H1 (cell line): Measurements from ENCODE around the gene RANBP2. TPM values are rescaled to one million over a fixed set of nuclear protein-coding genes. Genes with fewer than 3 reads are reported as not detected.

Experiments used
- CTCF ChIA-PET: fragments of 300-600 bp; sonication (Branson Sonifier 250); formaldehyde crosslinking; loops from one replicate; lab custom pipeline; 2021; ENCODE audit not compliant: partially characterized antibody; lab: Charles Lee
- POLR2A ChIA-PET: fragments of 300-600 bp; sonication (Branson Sonifier 250); formaldehyde crosslinking; loops from one replicate; lab custom pipeline; 2021; ENCODE audit warnings: inconsistent platforms; ENCODE audit not compliant: partially characterized antibody; lab: Charles Lee
- DNase-seq, 2 experiments: peaks; one replicate each; pipeline versions ENCODE4 v3.0.0 to v3.0.0-alpha.2; 2010 to 2022; ENCODE audit warnings: low spot score in 2 of 2, low read depth in 1 of 2, mixed read lengths in 1 of 2
- FAIRE-seq: peaks from 2 replicates; lab custom pipeline; 2011; peaks lifted over from hg19 to GRCh38; lab: Jason Lieb, UNC
- H2AFZ ChIP-seq: 2 replicates; pipeline ENCODE4 v1.8.1; 2012; ENCODE audit warnings: low read length, inconsistent platforms
- H2AK5ac ChIP-seq: 2 replicates; pipeline ENCODE4 v1.6.1; 2013; ENCODE audit warnings: low read depth, low read length
- H2BK120ac ChIP-seq: replicated peaks from 2 replicates; pipeline ENCODE3; 2013; ENCODE audit warnings: low read depth, low read length, inconsistent platforms
- H2BK12ac ChIP-seq: 2 replicates; pipeline ENCODE4 v1.6.1; 2013; ENCODE audit warnings: low read depth, low read length
- H2BK15ac ChIP-seq: 2 replicates; pipeline ENCODE4 v1.6.1; 2013; ENCODE audit warnings: low read length
- H2BK20ac ChIP-seq: 2 replicates; pipeline ENCODE4 v1.6.1; 2013; ENCODE audit warnings: low read length
- H2BK5ac ChIP-seq: 2 replicates; pipeline ENCODE4 v1.6.1; 2013; ENCODE audit warnings: low read depth, low read length
- H3K14ac ChIP-seq: 2 replicates; pipeline ENCODE4 v1.6.1; 2013; ENCODE audit warnings: inconsistent platforms; ENCODE audit not compliant: insufficient read length
- H3K18ac ChIP-seq: 2 replicates; pipeline ENCODE4 v1.6.1; 2013; ENCODE audit warnings: low read length; ENCODE audit errors: extremely low read depth
- H3K23ac ChIP-seq: 2 replicates; pipeline ENCODE4 v1.6.1; 2013; ENCODE audit warnings: inconsistent platforms; ENCODE audit not compliant: insufficient read length
- H3K23me2 ChIP-seq: 2 replicates; pipeline ENCODE4 v1.6.1; 2013; ENCODE audit warnings: low read depth, low read length
- H3K27ac ChIP-seq: 2 replicates; pipeline ENCODE4 v1.6.1; 2011; ENCODE audit warnings: low read depth, low read length, inconsistent platforms
- H3K27me3 ChIP-seq, 4 experiments: replicated peaks in 1 of 4; 1 replicate in 1 of 4; 2 replicates in 3 of 4; pipeline versions ENCODE4 v1.6.1 to v1.8.1; 2011 to 2013; ENCODE audit warnings: low read length in 3 of 4, mild to moderate bottlenecking in 3 of 4, inconsistent platforms in 2 of 4, mixed read lengths in 2 of 4, moderate library complexity in 1 of 4; ENCODE audit not compliant: control insufficient read depth in 3 of 4, insufficient read depth in 3 of 4; ENCODE audit errors: extremely low read depth in 1 of 4
- H3K36me3 ChIP-seq, 4 experiments: 2 replicates each; pipeline versions ENCODE4 v1.6.1 to v1.8.1; 2011 to 2013; ENCODE audit warnings: mild to moderate bottlenecking in 4 of 4, low read length in 3 of 4, moderate library complexity in 2 of 4, control low read depth in 1 of 4, inconsistent platforms in 1 of 4; ENCODE audit not compliant: insufficient read depth in 4 of 4, control insufficient read depth in 2 of 4
- H3K4ac ChIP-seq: replicated peaks from 2 replicates; pipeline ENCODE3; 2013; ENCODE audit warnings: low read length, low read depth, mixed read lengths, inconsistent platforms; ENCODE audit not compliant: insufficient read length
- H3K4me1 ChIP-seq, 4 experiments: replicated peaks in 1 of 4; 1 replicate in 1 of 4; 2 replicates in 3 of 4; pipeline versions ENCODE4 v1.6.1 to v1.8.1; 2011 to 2013; ENCODE audit warnings: low read length in 3 of 4, inconsistent platforms in 2 of 4, mixed read lengths in 1 of 4; ENCODE audit not compliant: insufficient read depth in 4 of 4, control insufficient read depth in 3 of 4
- H3K4me2 ChIP-seq, 2 experiments: 2 replicates each; pipeline versions ENCODE4 v1.6.1 to v1.8.1; 2011 to 2013; ENCODE audit warnings: low read depth in 2 of 2, low read length in 2 of 2, control low read depth in 1 of 2, inconsistent platforms in 1 of 2, mild to moderate bottlenecking in 1 of 2; ENCODE audit not compliant: insufficient read depth in 1 of 2
- H3K4me3 ChIP-seq, 4 experiments: fragments of 200-600, 300-600 bp in 1 of 4; sonication (generic), shearing (Covaris generic), sonication (Bioruptor Twin) in 1 of 4; 2 replicates each; pipeline versions ENCODE4 v1.5.1 to v1.8.1; 2011 to 2016; ENCODE audit warnings: low read length in 4 of 4, low read depth in 3 of 4, control low read depth in 2 of 4, inconsistent platforms in 2 of 4, mild to moderate bottlenecking in 2 of 4, mixed read lengths in 1 of 4, moderate library complexity in 1 of 4; ENCODE audit not compliant: insufficient read depth in 2 of 4; ENCODE audit errors: extremely low read depth in 1 of 4
- H3K56ac ChIP-seq: replicated peaks from 2 replicates; pipeline ENCODE3; 2013; ENCODE audit warnings: low read depth, mild to moderate bottlenecking, mixed read lengths, low read length, inconsistent platforms; ENCODE audit not compliant: insufficient read length
- H3K79me1 ChIP-seq: 2 replicates; pipeline ENCODE4 v1.6.1; 2013; ENCODE audit warnings: low read depth, low read length, control low read depth
- H3K79me2 ChIP-seq, 2 experiments: 2 replicates each; pipeline versions ENCODE4 v1.6.1 to v1.8.1; 2012 to 2013; ENCODE audit warnings: low read length in 2 of 2, mild to moderate bottlenecking in 2 of 2, inconsistent platforms in 1 of 2; ENCODE audit not compliant: insufficient read depth in 2 of 2, control insufficient read depth in 1 of 2
- H3K9ac ChIP-seq, 4 experiments: replicated peaks in 1 of 4; 1 replicate in 1 of 4; 2 replicates in 3 of 4; pipeline versions ENCODE4 v1.6.1 to v1.8.1; 2011 to 2013; ENCODE audit warnings: low read depth in 3 of 4, low read length in 3 of 4, control low read depth in 2 of 4, mild to moderate bottlenecking in 2 of 4, moderate library complexity in 2 of 4, inconsistent platforms in 1 of 4; ENCODE audit errors: extremely low read depth in 1 of 4
- H3K9me3 ChIP-seq, 2 experiments: 2 replicates each; pipeline versions ENCODE4 v1.6.1 to v1.8.1; 2012 to 2013; ENCODE audit warnings: mild to moderate bottlenecking in 2 of 2, moderate library complexity in 2 of 2, control low read depth in 1 of 2, inconsistent platforms in 1 of 2, low read depth in 1 of 2, low read length in 1 of 2, mixed read lengths in 1 of 2; ENCODE audit not compliant: insufficient read depth in 2 of 2
- H4K20me1 ChIP-seq, 2 experiments: replicated peaks in 1 of 2; 2 replicates each; pipeline versions ENCODE3 to v1.8.1; 2011 to 2013; ENCODE audit warnings: inconsistent platforms in 2 of 2, low read length in 2 of 2, mild to moderate bottlenecking in 1 of 2; ENCODE audit not compliant: insufficient read depth in 2 of 2, control insufficient read depth in 1 of 2
- H4K5ac ChIP-seq: 2 replicates; pipeline ENCODE4 v1.6.1; 2013; ENCODE audit warnings: low read length, low read depth, mixed read lengths, inconsistent platforms; ENCODE audit not compliant: insufficient read length
- H4K8ac ChIP-seq: 2 replicates; pipeline ENCODE4 v1.8.0; 2013; ENCODE audit warnings: mild to moderate bottlenecking, moderate library complexity, low read length, inconsistent platforms; ENCODE audit not compliant: insufficient read depth; ENCODE audit errors: extremely low read depth
- H4K91ac ChIP-seq: replicated peaks from 2 replicates; pipeline ENCODE3; 2013; ENCODE audit warnings: low read length, mixed read lengths, inconsistent platforms; ENCODE audit not compliant: insufficient read length
- CBX8 ChIP-seq: fragments of 300-800, 300-1000 bp; sonication (generic); IDR thresholded peaks from 2 replicates; pipeline ENCODE4 v1.7.1; 2016; ENCODE audit warnings: low read depth, low read length, borderline replicate concordance
- CHD1 ChIP-seq: IDR thresholded peaks from 2 replicates; pipeline ENCODE4 v1.6.1; 2012; ENCODE audit warnings: low read depth, low read length, improper control_type of control experiment
- EGR1 ChIP-seq: IDR thresholded peaks from 2 replicates; pipeline ENCODE4 v1.6.1; 2011; ENCODE audit warnings: low read depth, low read length, borderline replicate concordance
- POU5F1 ChIP-seq: IDR thresholded peaks from 2 replicates; pipeline ENCODE4 v1.6.1; 2011; ENCODE audit warnings: low read depth, mild to moderate bottlenecking, low read length, moderate library complexity
- RXRA ChIP-seq: IDR thresholded peaks from 2 replicates; pipeline ENCODE4 v1.6.1; 2011; ENCODE audit warnings: low read depth, mild to moderate bottlenecking, low read length, moderate library complexity; ENCODE audit not compliant: insufficient read depth
- TCF12 ChIP-seq: IDR thresholded peaks from 2 replicates; pipeline ENCODE4 v1.6.1; 2011; ENCODE audit warnings: low read depth, mild to moderate bottlenecking, low read length
- WGBS, 2 experiments: shearing (Covaris generic) in 1 of 2; methylation state at CpG; one replicate each; pipeline versions ENCODE4 v1.1.6 to v1.1.7; 2013 to 2015; ENCODE audit warnings: low lambda C conversion rate in 2 of 2, mixed read lengths in 2 of 2, inconsistent platforms in 1 of 2, low coverage in 1 of 2, missing lambda C conversion rate in 1 of 2; ENCODE audit not compliant: insufficient replicate concordance in 2 of 2, insufficient coverage in 1 of 2, insufficient read length in 1 of 2; ENCODE audit errors: extremely low coverage in 1 of 2, missing lambda C conversion rate in 1 of 2; 5-methylcytosine and 5-hydroxymethylcytosine counted together
- polyA plus RNA-seq, 7 experiments: library from polyadenylated mRNA; depleted of rRNA in 3 of 7; stranded (reverse) in 5 of 7; unstranded in 2 of 7; fragments of >200 nt in 5 of 7; fragments of 200-250 nt in 2 of 7; gene quantifications; 1 replicate in 5 of 7; 2 replicates in 1 of 7; 4 replicates in 1 of 7; pipeline versions ENCODE4 v1.2.1 to v1.2.3, GENCODE V29; 2011 to 2013; ENCODE audit warnings: missing spikeins in 2 of 7, mixed read lengths in 2 of 7
- total RNA-seq: library from RNA; stranded (reverse); fragmentation: NEBNext Ultra II Directional; extraction: Animal tissue kit (Norgen Biotek cat#: 25700); gene quantifications from 2 replicates; pipeline ENCODE4 v1.2.1, GENCODE V29; 2021

RANBP2 gene
- total and polyA plus RNA-seq, 2 of the 8 experiments (the other 6 are each of a cell fraction or from before 2014, with no cell fraction given): 8.2 to 95.9 TPM

- Histone ChIP-seq H2AFZ (no peak overlapping the region), H2AK5ac (no peak overlapping the region), H2BK20ac (no peak overlapping the region), H2BK12ac (no peak overlapping the region), H4K20me1 (no peaks in the 10 kb centered on the region), H3K27me3 (no peaks in the 10 kb centered on the region), H3K4me1 (no peaks in the 10 kb centered on the region), H2BK15ac (no peak overlapping the region), H3K36me3 (peaks cover 0 to 17% (median 9%) of the 10 kb centered on the region in 4 experiments; a peak in 5 of 8 replicates), H3K56ac (no peak overlapping the region), H3K23ac (no peak overlapping the region), H4K8ac (no peak overlapping the region), H3K9me3 (no peaks in the 10 kb centered on the region), H4K5ac (no peak overlapping the region), H3K23me2 (no peaks in the 10 kb centered on the region), H3K9ac (no peak overlapping the region), H3K4me2 (no peak overlapping the region), H3K4ac (no peak overlapping the region), H3K79me1 (no peaks in the 10 kb centered on the region), H3K14ac (no peak overlapping the region), H2BK120ac (no peak overlapping the region), H3K18ac (no peak overlapping the region), H3K79me2 (no peaks in the 10 kb centered on the region), H3K4me3 (no peak overlapping the region), H4K91ac (no peak overlapping the region), H2BK5ac (no peak overlapping the region), H3K27ac (no peak overlapping the region)
- TF ChIP-seq RXRA (no peak), CBX8 (no peak), POU5F1 (no peak), TCF12 (no peak), CHD1 (no peak), EGR1 (no peak)
- FAIRE-seq (no peak), DNase-seq (no peak)
- 86% methylated on average over 1 of the region's 1 CpG; no CpG with 5 or more reads in 1 of the 2 experiments for WGBS, 2 experiments
- ChIA-PET POLR2A (no interaction called here), CTCF (no interaction called here)
Observed at GRCh38 chr2:108823286-108823685, 104.0 kb downstream of the RANBP2 start.
